NOMO-1 (cell line): ENCODE measurements around the gene PUDP.

ENCODE experiments used
- DNase-seq, 2 experiments: peaks; one replicate each; lab custom pipeline; 2025; ENCODE audit not compliant: unreplicated experiment in 2 of 2; lab: John Stamatoyannopoulos, UW

The PUDP gene

GRCh38 chrX:7076245-7076661 is 71.7 kb downstream of the PUDP start:
- DNase-seq = no peak

GRCh38 chrX:7074908-7075204 is 73.1 kb downstream of the PUDP start:
- no peak for DNase-seq

GRCh38 chrX:7074148-7074907 is 73.6 kb downstream of the PUDP start:
- DNase-seq = no peak

DNA sequence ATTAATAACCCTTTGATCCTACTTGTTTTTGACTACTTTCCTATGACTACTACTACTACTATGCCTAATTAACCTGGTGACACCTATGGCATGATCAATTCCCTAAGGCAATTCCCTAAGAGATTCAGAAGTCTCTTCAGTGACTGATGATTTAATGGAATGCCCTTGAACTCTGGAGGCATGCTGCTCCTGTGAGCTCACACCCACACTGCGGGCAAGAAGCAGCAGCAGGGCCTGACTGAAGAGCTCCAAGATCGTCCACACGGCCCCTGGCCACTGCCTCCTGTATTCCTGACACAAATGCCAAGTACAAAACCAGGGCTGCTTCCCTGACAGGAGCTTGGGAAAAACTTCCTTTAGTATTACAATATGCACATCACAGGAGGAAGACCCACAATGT is 74.6 kb downstream of the PUDP start:
- no peak for DNase-seq

DNA sequence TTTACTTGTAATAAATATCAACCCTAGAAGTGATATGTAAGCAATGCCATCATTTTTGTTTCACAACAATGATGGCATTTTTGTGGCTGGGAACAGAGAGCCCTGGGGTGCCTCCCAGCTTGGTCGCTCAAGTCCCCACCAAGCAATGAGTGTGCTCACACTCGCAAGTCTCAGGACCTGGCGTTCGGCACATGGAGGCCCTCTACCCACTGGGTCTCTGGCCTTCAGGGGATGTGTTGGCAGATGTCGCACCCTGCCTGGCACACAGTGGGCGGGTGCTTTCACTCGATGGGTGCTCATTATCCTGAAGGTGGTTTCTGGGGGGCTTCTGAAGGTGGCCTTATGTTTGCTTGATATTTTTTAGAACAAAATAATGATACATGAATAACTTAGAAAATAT is 75.1 kb downstream of the PUDP start:
- DNase-seq = no peak

- no peak for DNase-seq
Observed at GRCh38 chrX:7071390-7071789, 76.6 kb downstream of the PUDP start.

DNA sequence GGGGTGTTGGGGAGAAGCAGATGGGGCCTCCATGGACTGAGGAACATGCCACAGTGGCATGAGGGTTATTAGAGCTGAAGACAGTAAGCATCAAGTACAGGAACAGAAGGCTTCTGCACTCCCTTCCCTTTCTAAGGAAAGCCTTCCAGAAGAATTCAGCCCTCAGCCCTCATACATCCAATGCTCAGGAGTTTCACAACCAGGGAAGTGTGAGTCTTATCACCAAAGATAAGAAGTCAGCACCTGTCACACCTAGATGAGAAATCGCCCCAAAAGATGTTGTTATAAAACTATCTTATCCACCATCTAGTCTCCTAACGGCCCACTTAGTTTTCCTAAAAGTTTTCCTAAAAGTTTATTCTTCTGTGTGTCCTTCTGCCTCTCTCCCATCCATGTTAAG is 78.4 kb downstream of the PUDP start:
- no peak for DNase-seq

- no peak for DNase-seq
Observed at GRCh38 chrX:7068939-7069367, 79.0 kb downstream of the PUDP start.

- DNase-seq = no peak
Observed at GRCh38 chrX:7067256-7067655, 80.7 kb downstream of the PUDP start.

DNA sequence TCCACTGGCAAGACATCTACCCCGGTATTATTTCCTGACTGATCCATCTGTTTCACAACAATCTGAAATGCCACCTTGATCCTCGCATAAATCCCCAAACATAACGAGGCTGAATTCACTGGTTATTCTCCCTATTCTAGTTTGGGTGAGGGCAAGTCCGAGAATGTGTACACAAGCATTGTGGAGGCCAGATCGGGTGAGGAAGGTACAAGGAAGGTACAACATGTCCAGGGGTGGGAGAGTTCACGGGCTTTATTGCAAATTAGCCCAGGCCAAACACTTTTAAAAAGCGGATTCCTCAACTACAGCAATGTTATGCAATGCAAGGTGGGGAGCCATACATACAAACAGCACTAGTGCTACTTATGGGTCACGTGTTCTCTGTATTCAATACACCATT is 82.5 kb downstream of the PUDP start:
- DNase-seq = no peak

DNA sequence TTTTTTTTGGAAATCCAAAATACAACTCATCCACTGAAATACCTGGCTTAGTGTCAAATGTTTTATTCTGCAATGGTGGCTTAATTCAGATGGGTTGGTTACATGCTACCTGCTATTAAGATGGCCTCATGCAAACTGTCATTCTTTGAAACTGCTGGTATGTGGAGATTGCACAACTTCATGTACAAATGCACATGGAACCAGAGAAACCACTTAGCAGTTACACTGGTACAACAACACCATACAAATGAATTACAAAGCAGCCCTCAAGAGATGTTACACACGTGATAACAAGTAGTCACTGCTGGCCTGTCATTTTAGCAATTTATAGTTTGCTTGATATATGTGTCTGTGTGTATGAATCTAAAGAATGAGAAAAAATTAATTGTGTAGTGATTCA is 85.0 kb downstream of the PUDP start:
- DNase-seq = no peak

GRCh38 chrX:7062276-7062675 is 85.7 kb downstream of the PUDP start:
- DNase-seq = no peak

- no peak for DNase-seq
Observed at GRCh38 chrX:7061429-7061828, 86.5 kb downstream of the PUDP start.

DNA sequence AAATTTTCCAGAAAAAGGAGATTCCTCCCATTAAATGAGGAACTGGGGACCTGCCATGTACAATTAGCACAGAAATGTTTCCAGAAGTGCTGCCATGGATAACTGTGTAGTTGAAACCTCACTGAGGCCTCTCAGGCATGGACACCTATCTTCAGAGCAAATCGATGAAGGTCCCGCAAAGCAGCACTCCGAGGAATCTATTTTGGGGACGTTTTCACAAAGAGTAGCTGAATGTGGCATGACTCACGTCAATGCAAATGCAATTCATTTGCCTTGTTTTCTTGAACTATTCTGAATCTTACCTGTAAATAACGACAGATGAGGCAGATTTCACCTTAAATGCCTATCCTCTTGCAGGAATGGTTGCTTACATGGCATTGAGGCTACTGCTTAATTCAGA is 87.5 kb downstream of the PUDP start:
- no peak for DNase-seq

GRCh38 chrX:7059859-7060258 is 88.1 kb downstream of the PUDP start:
- no peak for DNase-seq

DNA sequence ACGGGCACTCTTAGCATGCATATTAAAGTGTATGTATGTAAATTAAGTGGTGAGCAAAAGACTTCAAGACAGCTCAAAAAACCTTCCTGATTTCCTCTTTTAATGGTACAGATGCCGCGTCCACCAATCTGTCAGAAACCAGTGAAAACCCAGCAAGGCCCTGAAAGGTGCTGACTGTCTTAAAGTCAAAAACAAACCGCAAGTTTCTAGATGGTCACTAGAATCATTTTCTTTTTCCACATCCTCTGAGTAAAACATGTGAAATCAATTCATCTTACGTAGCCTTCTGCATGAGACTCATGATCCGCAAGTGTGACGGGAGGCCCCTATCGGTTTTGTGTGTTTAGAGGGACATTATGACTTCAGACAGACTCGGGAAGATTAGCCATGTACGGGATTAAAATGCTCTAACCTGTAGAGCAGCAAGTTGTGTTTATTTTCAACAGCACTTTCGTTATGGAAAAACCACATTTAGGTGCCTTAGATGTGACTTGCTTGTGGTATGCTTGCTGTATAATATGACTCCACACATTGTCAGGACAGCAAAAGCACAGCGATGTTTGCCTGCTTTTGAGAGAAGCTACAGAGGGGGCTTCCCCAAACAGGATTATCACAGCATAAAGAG is 88.6 kb downstream of the PUDP start:
- DNase-seq = no peak

GRCh38 chrX:7055386-7056137 is 92.4 kb downstream of the PUDP start:
- no peak for DNase-seq

GRCh38 chrX:7054219-7055216 is 93.4 kb downstream of the PUDP start:
- no peak for DNase-seq

- DNase-seq = no peak
Observed at GRCh38 chrX:7052541-7052940, 95.4 kb downstream of the PUDP start.

- no peak for DNase-seq
Observed at GRCh38 chrX:7050271-7050670, 97.7 kb downstream of the PUDP start.

DNA sequence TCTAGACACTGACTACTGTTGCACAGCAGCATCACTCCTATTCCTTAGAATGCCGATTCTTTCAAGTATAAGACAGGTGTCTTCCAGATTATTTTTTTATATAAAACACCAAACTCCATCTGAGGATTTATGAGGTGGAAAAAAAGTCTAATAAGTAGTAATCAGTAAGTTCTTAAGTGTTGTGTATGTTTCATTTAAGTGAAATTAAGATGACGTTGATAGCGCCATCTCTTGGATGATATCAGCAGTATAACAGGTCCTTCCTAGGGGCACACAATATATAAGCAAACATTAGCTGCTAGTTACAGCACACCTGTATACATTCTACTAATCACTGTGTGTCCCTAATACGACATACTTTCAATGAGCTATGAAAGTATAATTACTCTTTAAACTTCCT is 100.0 kb downstream of the PUDP start:
- no peak for DNase-seq
